Measurements from ENCODE around the gene DOK5. TPM values are rescaled to one million over a fixed set of nuclear protein-coding genes. Genes with fewer than 3 reads are reported as not detected.

Gene DOK5
- total RNA-seq, 6 experiments from 2014 or later: 0.14 TPM; not detected in 5

- TF ChIP-seq CTCF (IDR thresholded peaks at IDR 0.05): no peak
- H3K27ac Mint-ChIP-seq: no peak overlapping the region
- no peak overlapping the region for H3K4me3 Mint-ChIP-seq
- no peaks in the 10 kb centered on the region; the same call in 1 of the 2 replicates for H3K9me3 Mint-ChIP-seq
- no peaks in the 10 kb centered on the region; the same call in 1 of the 2 replicates for H3K27me3 Mint-ChIP-seq (ENCODE audit: insufficient read depth)
- no peak for DNase-seq
- H3K36me3 Mint-ChIP-seq (ENCODE audit: low read depth): no peaks in the 10 kb centered on the region
- H3K4me1 Mint-ChIP-seq (ENCODE audit: low read depth): no peaks in the 10 kb centered on the region
Observed at GRCh38 chr20:54633374-54634355, 158.3 kb downstream of the DOK5 start.

- H3K9me3 Mint-ChIP-seq: no peaks in the 10 kb centered on the region; the same call in 1 of the 2 replicates
- no peak for DNase-seq
- no peaks in the 10 kb centered on the region; the same call in 1 of the 2 replicates for H3K27me3 Mint-ChIP-seq (ENCODE audit: insufficient read depth)
- H3K4me1 Mint-ChIP-seq (ENCODE audit: low read depth): no peaks in the 10 kb centered on the region
- no peaks in the 10 kb centered on the region for H3K36me3 Mint-ChIP-seq (ENCODE audit: low read depth)
- H3K4me3 Mint-ChIP-seq: no peak overlapping the region
- TF ChIP-seq CTCF (IDR thresholded peaks at IDR 0.05): no peak
- no peak overlapping the region for H3K27ac Mint-ChIP-seq
Observed at GRCh38 chr20:54636575-54636974, 161.2 kb downstream of the DOK5 start.

GRCh38 chr20:54639941-54640340 is 164.5 kb downstream of the DOK5 start:
- no peak overlapping the region for H3K4me3 Mint-ChIP-seq
- H3K9me3 Mint-ChIP-seq: no peaks in the 10 kb centered on the region; the same call in 1 of the 2 replicates
- no peak for TF ChIP-seq CTCF (IDR thresholded peaks at IDR 0.05)
- H3K27me3 Mint-ChIP-seq (ENCODE audit: insufficient read depth): no peaks in the 10 kb centered on the region; the same call in 1 of the 2 replicates
- H3K36me3 Mint-ChIP-seq (ENCODE audit: low read depth): no peaks in the 10 kb centered on the region
- no peak overlapping the region for H3K27ac Mint-ChIP-seq
- no peaks in the 10 kb centered on the region for H3K4me1 Mint-ChIP-seq (ENCODE audit: low read depth)
- DNase-seq: no peak

- no peak for TF ChIP-seq CTCF (IDR thresholded peaks at IDR 0.05)
- Mint-ChIP-seq H3K36me3 (ENCODE audit: low read depth) (no peaks in the 10 kb centered on the region), H3K9me3 (no peaks in the 10 kb centered on the region; the same call in 1 of the 2 replicates), H3K27me3 (ENCODE audit: insufficient read depth) (no peaks in the 10 kb centered on the region; the same call in 1 of the 2 replicates), H3K4me3 (no peak overlapping the region), H3K4me1 (ENCODE audit: low read depth) (no peaks in the 10 kb centered on the region), H3K27ac (no peak overlapping the region)
- no peak for DNase-seq
Observed at GRCh38 chr20:54640800-54641199, 165.4 kb downstream of the DOK5 start.

DNA sequence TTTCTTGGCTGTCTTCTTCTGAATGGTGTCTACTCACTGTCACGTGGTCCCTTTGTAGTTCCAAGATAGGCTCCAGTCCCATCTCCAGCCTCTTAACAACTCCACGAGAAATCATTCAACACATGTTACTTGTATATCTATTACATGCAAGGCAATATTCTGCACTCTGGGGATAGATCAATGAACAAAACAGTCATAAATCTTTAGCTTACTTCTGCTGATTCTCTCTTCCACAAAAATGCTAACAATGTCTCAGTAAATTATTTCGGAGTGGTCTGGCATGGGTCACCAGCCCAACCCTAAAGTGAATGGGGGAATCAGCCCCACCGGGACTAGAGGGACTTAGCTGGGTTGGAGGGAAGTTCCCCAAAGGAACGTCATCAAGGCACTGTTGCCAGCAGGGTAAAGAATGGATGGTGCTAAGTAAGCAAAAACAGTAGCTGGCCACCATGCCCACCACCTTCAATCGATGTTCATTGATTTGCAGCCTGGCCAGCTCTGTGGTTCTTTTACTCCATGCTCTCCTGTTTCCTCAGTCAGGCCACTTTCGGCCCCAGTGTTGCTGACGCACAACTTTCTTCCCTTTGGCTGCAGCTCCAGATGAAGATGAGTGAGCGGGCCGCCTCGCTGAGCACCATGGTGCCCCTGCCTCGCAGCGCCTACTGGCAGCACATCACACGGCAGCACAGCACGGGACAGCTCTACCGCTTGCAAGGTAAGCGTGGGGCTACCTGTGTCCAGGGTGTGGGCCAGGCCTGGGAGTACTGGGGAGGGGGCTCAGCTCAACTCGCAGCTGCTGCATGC is 167.7 kb downstream of the DOK5 start:
- DNase-seq: no peak
- H3K9me3 Mint-ChIP-seq: no peaks in the 10 kb centered on the region
- H3K27me3 Mint-ChIP-seq (ENCODE audit: insufficient read depth): no peaks in the 10 kb centered on the region; the same call in 1 of the 2 replicates
- no peaks in the 10 kb centered on the region for H3K36me3 Mint-ChIP-seq (ENCODE audit: low read depth)
- no peak overlapping the region for H3K27ac Mint-ChIP-seq
- TF ChIP-seq CTCF (IDR thresholded peaks at IDR 0.05): no peak
- no peaks in the 10 kb centered on the region for H3K4me1 Mint-ChIP-seq (ENCODE audit: low read depth)
- H3K4me3 Mint-ChIP-seq: no peak overlapping the region
